NCI-H2196 (cell line): ENCODE data around the gene DIP2C.
"Not testable (repeated sequence)": the region's sequence is repeated elsewhere in the genome, so short reads cannot be mapped to it uniquely, and the experiment has no call there.

ENCODE experiments used
- DNase-seq: peaks from one replicate; lab custom pipeline; 2025; ENCODE audit not compliant: unreplicated experiment; lab: John Stamatoyannopoulos, UW

Gene DIP2C

DNA sequence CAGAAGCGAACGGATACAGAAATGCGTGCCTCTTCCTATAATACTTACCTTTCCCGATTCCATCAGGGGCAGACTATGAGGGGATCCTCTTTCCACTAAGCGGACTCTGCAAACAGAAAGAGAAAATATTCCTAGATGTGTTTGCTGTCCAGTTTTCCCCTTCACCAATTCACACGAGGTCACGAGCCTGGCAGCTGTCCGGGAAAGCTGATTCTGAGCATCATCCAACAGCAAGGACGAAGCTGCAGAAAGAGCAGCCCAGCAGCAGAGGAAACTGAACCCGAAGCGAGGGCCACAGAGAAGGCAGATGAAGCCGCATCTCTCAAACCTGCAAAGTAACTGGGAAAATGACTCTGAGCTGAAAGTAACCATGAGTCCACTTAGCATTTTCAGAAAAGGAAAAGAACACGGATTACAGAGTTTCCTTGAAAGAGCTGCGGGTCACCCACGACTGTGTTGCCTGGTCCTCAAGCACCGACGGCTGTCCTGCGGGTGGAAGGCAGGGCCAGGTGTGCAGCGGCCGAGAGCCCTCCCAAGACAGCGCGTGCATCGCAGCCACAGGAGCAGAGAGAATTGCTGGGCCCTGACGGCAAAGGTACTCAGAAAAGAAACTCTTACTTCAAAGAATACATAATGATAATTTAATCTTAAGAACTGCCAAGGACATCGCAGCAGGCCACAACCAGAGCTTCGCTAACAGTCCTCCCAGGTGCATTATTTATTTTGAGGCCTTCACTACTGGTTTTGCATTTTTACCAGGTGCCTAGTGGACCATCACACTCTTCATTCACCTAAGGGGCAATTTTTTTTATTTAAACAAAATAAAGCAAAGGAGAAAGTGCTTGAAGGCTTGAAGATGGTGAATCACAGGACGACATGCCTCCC is 400.9 kb downstream of the DIP2C start:
- no peak for DNase-seq

- no peak for DNase-seq
Observed at GRCh38 chr10:287814-288213, 401.7 kb downstream of the DIP2C start.

GRCh38 chr10:287026-287709 is 402.3 kb downstream of the DIP2C start:
- no peak for DNase-seq

GRCh38 chr10:285216-285615 is 404.3 kb downstream of the DIP2C start:
- DNase-seq: peak; percentile 59

DNA sequence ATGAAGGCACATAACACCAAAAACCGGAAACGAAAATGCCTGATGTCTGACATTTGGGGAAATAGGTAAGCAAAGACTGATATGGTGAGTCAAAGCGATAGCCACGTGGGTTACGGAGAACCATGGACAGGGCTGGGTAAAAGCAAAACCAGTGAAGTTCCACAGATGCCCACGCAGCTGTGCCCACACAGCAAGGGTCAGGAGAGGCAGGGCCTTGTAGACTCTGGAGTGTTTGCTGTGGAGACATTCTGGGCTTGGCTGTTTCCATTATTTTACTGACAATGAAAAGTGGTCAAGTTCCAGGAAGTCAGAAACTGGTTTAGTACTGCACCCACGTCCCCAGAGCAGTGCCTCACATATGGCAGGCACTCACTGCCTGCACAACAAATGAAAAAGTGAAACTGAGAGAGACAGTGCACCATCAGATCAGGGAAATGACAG is 405.5 kb downstream of the DIP2C start:
- no peak for DNase-seq

GRCh38 chr10:283140-283479 is 406.4 kb downstream of the DIP2C start:
- DNase-seq: no peak

- no peak for DNase-seq
Observed at GRCh38 chr10:282294-283139, 407.0 kb downstream of the DIP2C start.

DNA sequence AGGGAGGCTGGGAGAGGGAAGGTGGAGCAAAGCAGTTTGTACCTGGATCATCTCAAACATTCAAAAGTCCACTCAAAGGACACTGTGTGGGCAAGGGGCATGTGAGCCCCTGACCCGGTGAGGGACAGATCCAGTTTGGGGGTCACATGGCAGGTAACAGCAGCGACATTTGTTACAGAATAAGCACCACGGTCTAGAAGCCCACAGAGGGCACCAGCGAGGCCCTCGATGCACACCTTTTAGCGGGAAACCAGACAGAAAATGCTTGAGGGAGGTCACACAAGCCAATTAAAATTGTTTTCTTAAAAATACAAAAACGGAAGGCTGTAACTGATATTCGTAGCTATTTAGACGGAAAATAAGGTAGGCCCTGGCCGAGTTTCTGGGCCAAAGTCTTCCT is 409.8 kb downstream of the DIP2C start:
- no peak for DNase-seq

DNA sequence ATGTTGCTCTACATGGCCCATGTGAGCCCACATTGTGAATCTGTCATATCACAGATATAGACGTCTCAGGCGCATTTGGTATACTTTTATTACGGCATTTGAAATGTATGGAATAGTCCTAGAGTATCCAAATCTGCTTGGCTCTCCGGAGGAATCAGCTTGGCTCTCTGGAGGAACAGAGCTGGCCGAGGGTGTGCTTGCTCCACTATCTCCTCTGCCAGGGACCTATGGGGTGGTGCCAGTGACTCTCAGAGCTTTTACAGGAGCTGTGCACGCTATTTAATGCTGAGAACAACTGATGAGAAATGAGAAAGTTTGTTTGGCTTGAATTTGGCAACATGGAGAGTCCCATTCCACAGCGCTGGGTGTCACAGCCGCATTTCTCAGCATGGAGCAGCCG is 410.2 kb downstream of the DIP2C start:
- no peak for DNase-seq

- no peak for DNase-seq
Observed at GRCh38 chr10:278707-279106, 410.8 kb downstream of the DIP2C start.

- no peak for DNase-seq
Observed at GRCh38 chr10:277963-278362, 411.5 kb downstream of the DIP2C start.

DNA sequence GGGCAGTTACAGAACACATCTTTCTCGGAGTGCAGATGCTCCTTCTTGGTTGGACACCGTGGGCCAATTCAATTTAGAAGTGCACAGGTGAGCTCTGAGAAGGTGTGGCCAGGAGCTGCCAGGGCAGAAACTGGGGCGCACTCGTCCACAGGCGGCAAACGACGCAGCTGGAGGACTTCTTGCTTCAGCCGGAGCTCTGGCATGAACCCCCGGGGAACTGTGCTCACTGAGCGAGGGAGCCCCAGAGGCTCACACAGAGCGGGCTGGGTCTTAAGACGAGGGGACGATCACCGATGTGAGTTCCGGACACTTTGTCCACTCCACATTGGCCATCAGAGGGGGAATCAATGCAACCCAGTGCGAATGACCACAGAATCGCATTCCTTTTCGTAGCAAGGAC is 413.8 kb downstream of the DIP2C start:
- DNase-seq: no peak

- DNase-seq: no peak
Observed at GRCh38 chr10:274866-275265, 414.6 kb downstream of the DIP2C start.

GRCh38 chr10:273088-273487 is 416.4 kb downstream of the DIP2C start:
- DNase-seq: no peak

DNA sequence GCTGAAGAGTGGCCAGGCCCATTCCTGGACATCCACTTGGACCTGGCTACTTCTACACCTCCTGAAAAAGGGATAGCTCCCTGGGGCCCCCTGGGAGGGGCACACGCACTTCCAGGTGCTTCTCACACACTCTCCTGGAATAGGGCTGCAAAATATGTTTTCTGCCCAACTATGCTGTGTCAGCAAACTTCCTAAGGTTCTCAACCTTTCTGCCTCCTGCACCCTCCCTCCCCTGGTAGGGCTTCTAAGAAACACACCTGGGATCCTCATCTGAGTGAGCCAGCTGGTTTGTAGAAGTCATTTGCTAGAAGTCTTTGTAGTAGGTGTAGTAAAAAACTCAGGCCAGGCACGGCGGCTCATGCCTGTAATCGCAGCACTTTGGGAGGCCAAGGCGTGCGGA is 417.7 kb downstream of the DIP2C start:
- DNase-seq: no peak

- no peak for DNase-seq
Observed at GRCh38 chr10:271201-271600, 418.3 kb downstream of the DIP2C start.

GRCh38 chr10:269440-270074 is 419.9 kb downstream of the DIP2C start:
- no peak for DNase-seq

DNA sequence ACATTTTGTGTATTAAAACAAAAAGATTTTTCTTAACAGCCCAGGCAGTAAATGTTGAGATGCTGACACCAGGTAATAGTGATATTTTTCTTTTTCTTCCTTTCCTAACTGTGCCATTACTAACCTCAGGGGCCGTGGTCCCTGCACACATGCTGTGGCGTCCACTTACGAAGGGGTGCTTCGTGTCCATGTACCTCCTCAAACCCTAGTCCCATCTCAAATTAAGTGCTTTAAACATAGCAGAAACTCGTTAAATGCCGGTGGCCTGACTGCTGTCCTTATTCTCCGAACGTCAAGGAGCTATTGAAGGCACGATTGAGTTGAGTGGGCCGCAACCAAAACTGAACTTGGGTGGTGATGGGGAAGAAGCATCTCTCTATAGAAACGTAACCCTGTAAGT is 421.8 kb downstream of the DIP2C start:
- DNase-seq: no peak

- DNase-seq: no peak
Observed at GRCh38 chr10:266974-267425, 422.5 kb downstream of the DIP2C start.

GRCh38 chr10:265816-266588 is 423.5 kb downstream of the DIP2C start:
- DNase-seq: not testable (repeated sequence)
